GM19468 (cell line): ENCODE results near the gene ARPC1B.
"Not testable (repeated sequence)": the region's sequence is repeated elsewhere in the genome, so short reads cannot be mapped to it uniquely, and the experiment has no call there.

Experiments
- ATAC-seq: cut with Tn5 transposase; IDR thresholded peaks from one replicate; pipeline ENCODE4 v1.9.1; 2021; ENCODE audit warnings: mild to moderate bottlenecking, moderate library complexity, moderate number of reproducible peaks; ENCODE audit not compliant: unreplicated experiment; ENCODE audit errors: extremely low read depth

ARPC1B gene

GRCh38 chr7:99387239-99387635 lies 12.7 kb downstream of the ARPC1B start:
- not testable (repeated sequence) for ATAC-seq

GRCh38 chr7:99387912-99388311 lies 13.4 kb downstream of the ARPC1B start:
- no peak for ATAC-seq

GRCh38 chr7:99389772-99390171 lies 15.2 kb downstream of the ARPC1B start:
- no peak for ATAC-seq

GRCh38 chr7:99390941-99391602 lies 16.5 kb downstream of the ARPC1B start:
- ATAC-seq = no peak

GRCh38 chr7:99392046-99392445 lies 17.5 kb downstream of the ARPC1B start:
- no peak for ATAC-seq

GRCh38 chr7:99392659-99393354 lies 18.3 kb downstream of the ARPC1B start:
- no peak for ATAC-seq

- ATAC-seq = no peak
Measured at GRCh38 chr7:99393355-99394187, 19.0 kb downstream of the ARPC1B start.

GRCh38 chr7:99394188-99394502 lies 19.6 kb downstream of the ARPC1B start:
- no peak for ATAC-seq

GRCh38 chr7:99395616-99396327 lies 21.2 kb downstream of the ARPC1B start:
- no peak for ATAC-seq

- ATAC-seq = no peak
Measured at GRCh38 chr7:99396418-99397296, 22.1 kb downstream of the ARPC1B start.

- ATAC-seq = no peak
Measured at GRCh38 chr7:99397297-99397983, 22.9 kb downstream of the ARPC1B start.

- ATAC-seq = no peak
Measured at GRCh38 chr7:99398891-99399445, 24.4 kb downstream of the ARPC1B start.

GRCh38 chr7:99399597-99399996 lies 25.1 kb downstream of the ARPC1B start:
- no peak for ATAC-seq

GRCh38 chr7:99402854-99403253 lies 28.3 kb downstream of the ARPC1B start:
- no peak for ATAC-seq

GRCh38 chr7:99403764-99404163 lies 29.2 kb downstream of the ARPC1B start:
- ATAC-seq = no peak

- ATAC-seq = no peak
Measured at GRCh38 chr7:99404235-99404976, 29.9 kb downstream of the ARPC1B start.

- no peak for ATAC-seq
Measured at GRCh38 chr7:99404977-99405320, 30.4 kb downstream of the ARPC1B start.

- ATAC-seq = no peak
Measured at GRCh38 chr7:99406557-99406956, 32.0 kb downstream of the ARPC1B start.
